Measurements from ENCODE around the gene DUSP15. TPM values are rescaled to one million over a fixed set of nuclear protein-coding genes. Genes with fewer than 3 reads are reported as not detected.
A peak's percentile ranks its signal among the peaks of the same experiment; 100 is the strongest.

DUSP15 gene
- total and polyA plus RNA-seq, 7 donors, result 0.60 to 2.6 (median 1.7) TPM; not detected in 2

GRCh38 chr20:31853481-31853880 is 16.8 kb downstream of the DUSP15 start:
- TF ChIP-seq POLR2A (IDR thresholded peaks at IDR 0.05) (no peak), EP300 (IDR thresholded peaks at IDR 0.05) (no peak), CTCF (IDR thresholded peaks at IDR 0.05) (no peak), POLR2AphosphoS5 (IDR thresholded peaks at IDR 0.05) (no peak)
- Histone ChIP-seq H3K36me3 (no peaks in the 10 kb centered on the region), H3K27me3 (peaks cover 4 to 72% (median 17%) of the 10 kb centered on the region in 3 donors), H3K27ac (no peak overlapping the region), H3K4me1 (peaks cover 0 to 7% (median 0%) of the 10 kb centered on the region in 4 donors), H3K9me3 (no peaks in the 10 kb centered on the region), H3K4me3 (no peak overlapping the region)
- intact Hi-C loops (cut with DNase I), result loop anchor here (5.0 kb wide), 1 partner anchor 179 kb away; no protein-coding TSS in a partner anchor
- peak; percentile 36 for DNase-seq
- 70 to 89% methylated on average over 7 of the region's 7 CpGs for whole genome bisulfite sequencing, 2 donors

- TF ChIP-seq CTCF (IDR thresholded peaks at IDR 0.05) (no peak), POLR2A (IDR thresholded peaks at IDR 0.05) (no peak), EP300 (IDR thresholded peaks at IDR 0.05) (no peak), POLR2AphosphoS5 (IDR thresholded peaks at IDR 0.05) (no peak)
- H3K36me3 ChIP-seq, result no peaks in the 10 kb centered on the region
- peaks cover 4 to 52% (median 10%) of the 10 kb centered on the region in 3 donors for H3K27me3 ChIP-seq
- no peak for DNase-seq
- WGBS, 2 donors, result 74 to 78% methylated on average over 11 of the region's 11 CpGs
- H3K4me1 ChIP-seq, result peaks cover 0 to 7% (median 0%) of the 10 kb centered on the region in 4 donors
- no peaks in the 10 kb centered on the region for H3K9me3 ChIP-seq
- H3K27ac ChIP-seq, result no peak overlapping the region
- no peak overlapping the region for H3K4me3 ChIP-seq
- intact Hi-C loops (cut with DNase I), result loop anchor here (5.0 kb wide), 1 partner anchor 181 kb away; no protein-coding TSS in a partner anchor
Observed at GRCh38 chr20:31851240-31851955, 18.9 kb downstream of the DUSP15 start.

- Histone ChIP-seq H3K36me3 (no peaks in the 10 kb centered on the region), H3K4me3 (no peak overlapping the region), H3K27me3 (peaks cover 4 to 37% (median 10%) of the 10 kb centered on the region in 3 donors), H3K4me1 (peaks cover 0 to 7% (median 0%) of the 10 kb centered on the region in 4 donors), H3K9me3 (no peaks in the 10 kb centered on the region), H3K27ac (no peak overlapping the region)
- no peak for DNase-seq
- WGBS, 2 donors, result 10 to 42% methylated on average over 45 of the region's 45 CpGs
- TF ChIP-seq POLR2A (IDR thresholded peaks at IDR 0.05), result no peak
- no peak for TF ChIP-seq EP300 (IDR thresholded peaks at IDR 0.05)
- TF ChIP-seq CTCF (IDR thresholded peaks at IDR 0.05), result no peak
- TF ChIP-seq POLR2AphosphoS5 (IDR thresholded peaks at IDR 0.05), result no peak
- intact Hi-C loops (cut with DNase I), result no loop called here
Observed at GRCh38 chr20:31849306-31849930, 20.9 kb downstream of the DUSP15 start.

GRCh38 chr20:31848088-31848999 is 22.0 kb downstream of the DUSP15 start:
- Histone ChIP-seq H3K9me3 (no peaks in the 10 kb centered on the region), H3K36me3 (no peaks in the 10 kb centered on the region), H3K27me3 (peaks cover 4 to 32% (median 10%) of the 10 kb centered on the region in 3 donors), H3K4me1 (peaks cover 0 to 7% (median 0%) of the 10 kb centered on the region in 4 donors), H3K4me3 (no peak overlapping the region), H3K27ac (no peak overlapping the region)
- intact Hi-C loops (cut with DNase I), result no loop called here
- TF ChIP-seq POLR2AphosphoS5 (IDR thresholded peaks at IDR 0.05) (no peak), CTCF (IDR thresholded peaks at IDR 0.05) (no peak), POLR2A (IDR thresholded peaks at IDR 0.05) (no peak), EP300 (IDR thresholded peaks at IDR 0.05) (no peak)
- DNase-seq, result no peak
- WGBS, 2 donors, result 83 to 92% methylated on average over 32 of the region's 32 CpGs

Measured in sigmoid colon (tissue), 7 donors.